Measurements from ENCODE around the gene NOTCH2.

Gene NOTCH2

DNA sequence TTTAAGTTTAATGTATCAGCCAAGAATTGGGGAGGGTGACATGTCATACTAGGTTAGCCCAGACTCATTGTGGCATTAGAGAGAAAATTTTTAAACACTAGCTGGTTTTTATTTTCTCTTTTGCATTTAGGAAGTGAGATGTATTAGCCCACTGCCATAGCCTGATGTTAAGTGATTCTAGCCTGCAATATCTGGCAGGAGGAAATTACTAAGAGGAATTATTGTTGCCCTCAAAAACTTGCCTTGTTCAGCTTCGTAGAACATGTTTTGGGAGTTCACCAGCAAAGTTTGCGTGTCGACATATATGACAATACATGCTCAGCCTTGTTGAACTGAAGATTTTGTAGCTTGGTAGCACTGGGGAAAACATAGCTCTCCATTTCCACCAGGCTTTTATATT, 185.6 kb downstream of the NOTCH2 start (continued):
- TF ChIP-seq, protein P1, sequence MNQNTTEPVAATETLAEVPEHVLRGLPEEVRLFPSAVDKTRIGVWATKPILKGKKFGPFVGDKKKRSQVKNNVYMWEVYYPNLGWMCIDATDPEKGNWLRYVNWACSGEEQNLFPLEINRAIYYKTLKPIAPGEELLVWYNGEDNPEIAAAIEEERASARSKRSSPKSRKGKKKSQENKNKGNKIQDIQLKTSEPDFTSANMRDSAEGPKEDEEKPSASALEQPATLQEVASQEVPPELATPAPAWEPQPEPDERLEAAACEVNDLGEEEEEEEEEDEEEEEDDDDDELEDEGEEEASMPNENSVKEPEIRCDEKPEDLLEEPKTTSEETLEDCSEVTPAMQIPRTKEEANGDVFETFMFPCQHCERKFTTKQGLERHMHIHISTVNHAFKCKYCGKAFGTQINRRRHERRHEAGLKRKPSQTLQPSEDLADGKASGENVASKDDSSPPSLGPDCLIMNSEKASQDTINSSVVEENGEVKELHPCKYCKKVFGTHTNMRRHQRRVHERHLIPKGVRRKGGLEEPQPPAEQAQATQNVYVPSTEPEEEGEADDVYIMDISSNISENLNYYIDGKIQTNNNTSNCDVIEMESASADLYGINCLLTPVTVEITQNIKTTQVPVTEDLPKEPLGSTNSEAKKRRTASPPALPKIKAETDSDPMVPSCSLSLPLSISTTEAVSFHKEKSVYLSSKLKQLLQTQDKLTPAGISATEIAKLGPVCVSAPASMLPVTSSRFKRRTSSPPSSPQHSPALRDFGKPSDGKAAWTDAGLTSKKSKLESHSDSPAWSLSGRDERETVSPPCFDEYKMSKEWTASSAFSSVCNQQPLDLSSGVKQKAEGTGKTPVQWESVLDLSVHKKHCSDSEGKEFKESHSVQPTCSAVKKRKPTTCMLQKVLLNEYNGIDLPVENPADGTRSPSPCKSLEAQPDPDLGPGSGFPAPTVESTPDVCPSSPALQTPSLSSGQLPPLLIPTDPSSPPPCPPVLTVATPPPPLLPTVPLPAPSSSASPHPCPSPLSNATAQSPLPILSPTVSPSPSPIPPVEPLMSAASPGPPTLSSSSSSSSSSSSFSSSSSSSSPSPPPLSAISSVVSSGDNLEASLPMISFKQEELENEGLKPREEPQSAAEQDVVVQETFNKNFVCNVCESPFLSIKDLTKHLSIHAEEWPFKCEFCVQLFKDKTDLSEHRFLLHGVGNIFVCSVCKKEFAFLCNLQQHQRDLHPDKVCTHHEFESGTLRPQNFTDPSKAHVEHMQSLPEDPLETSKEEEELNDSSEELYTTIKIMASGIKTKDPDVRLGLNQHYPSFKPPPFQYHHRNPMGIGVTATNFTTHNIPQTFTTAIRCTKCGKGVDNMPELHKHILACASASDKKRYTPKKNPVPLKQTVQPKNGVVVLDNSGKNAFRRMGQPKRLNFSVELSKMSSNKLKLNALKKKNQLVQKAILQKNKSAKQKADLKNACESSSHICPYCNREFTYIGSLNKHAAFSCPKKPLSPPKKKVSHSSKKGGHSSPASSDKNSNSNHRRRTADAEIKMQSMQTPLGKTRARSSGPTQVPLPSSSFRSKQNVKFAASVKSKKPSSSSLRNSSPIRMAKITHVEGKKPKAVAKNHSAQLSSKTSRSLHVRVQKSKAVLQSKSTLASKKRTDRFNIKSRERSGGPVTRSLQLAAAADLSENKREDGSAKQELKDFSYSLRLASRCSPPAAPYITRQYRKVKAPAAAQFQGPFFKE (tag by site-specific recombination; IDR thresholded peaks at IDR 0.05; ENCODE audit: borderline replicate concordance): no peak
- TF ChIP-seq SP2 (tag by site-specific recombination; IDR thresholded peaks at IDR 0.05) (no peak), ZNF571 (tag by site-specific recombination; IDR thresholded peaks at IDR 0.05) (no peak), KLF8 (tag by site-specific recombination; IDR thresholded peaks at IDR 0.05) (no peak), ZNF292 (tag by site-specific recombination; IDR thresholded peaks at IDR 0.05; ENCODE audit: borderline replicate concordance, low read depth) (no peak), YY1 (tag by site-specific recombination; IDR thresholded peaks at IDR 0.05) (no peak), ZNF2 (tag by site-specific recombination; IDR thresholded peaks at IDR 0.05) (no peak), KLF16 (tag by site-specific recombination; IDR thresholded peaks at IDR 0.05) (no peak), SCRT1 (tag by site-specific recombination; IDR thresholded peaks at IDR 0.05; ENCODE audit: borderline replicate concordance) (no peak)
- TF ChIP-seq, protein P2, sequence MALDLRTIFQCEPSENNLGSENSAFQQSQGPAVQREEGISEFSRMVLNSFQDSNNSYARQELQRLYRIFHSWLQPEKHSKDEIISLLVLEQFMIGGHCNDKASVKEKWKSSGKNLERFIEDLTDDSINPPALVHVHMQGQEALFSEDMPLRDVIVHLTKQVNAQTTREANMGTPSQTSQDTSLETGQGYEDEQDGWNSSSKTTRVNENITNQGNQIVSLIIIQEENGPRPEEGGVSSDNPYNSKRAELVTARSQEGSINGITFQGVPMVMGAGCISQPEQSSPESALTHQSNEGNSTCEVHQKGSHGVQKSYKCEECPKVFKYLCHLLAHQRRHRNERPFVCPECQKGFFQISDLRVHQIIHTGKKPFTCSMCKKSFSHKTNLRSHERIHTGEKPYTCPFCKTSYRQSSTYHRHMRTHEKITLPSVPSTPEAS (tag by site-specific recombination; IDR thresholded peaks at IDR 0.05): no peak
- TF ChIP-seq, protein P3, sequence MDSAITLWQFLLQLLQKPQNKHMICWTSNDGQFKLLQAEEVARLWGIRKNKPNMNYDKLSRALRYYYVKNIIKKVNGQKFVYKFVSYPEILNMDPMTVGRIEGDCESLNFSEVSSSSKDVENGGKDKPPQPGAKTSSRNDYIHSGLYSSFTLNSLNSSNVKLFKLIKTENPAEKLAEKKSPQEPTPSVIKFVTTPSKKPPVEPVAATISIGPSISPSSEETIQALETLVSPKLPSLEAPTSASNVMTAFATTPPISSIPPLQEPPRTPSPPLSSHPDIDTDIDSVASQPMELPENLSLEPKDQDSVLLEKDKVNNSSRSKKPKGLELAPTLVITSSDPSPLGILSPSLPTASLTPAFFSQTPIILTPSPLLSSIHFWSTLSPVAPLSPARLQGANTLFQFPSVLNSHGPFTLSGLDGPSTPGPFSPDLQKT (IDR thresholded peaks at IDR 0.05; ENCODE audit: borderline replicate concordance, low read depth, low read length): no peak
- TF ChIP-seq, protein P4, sequence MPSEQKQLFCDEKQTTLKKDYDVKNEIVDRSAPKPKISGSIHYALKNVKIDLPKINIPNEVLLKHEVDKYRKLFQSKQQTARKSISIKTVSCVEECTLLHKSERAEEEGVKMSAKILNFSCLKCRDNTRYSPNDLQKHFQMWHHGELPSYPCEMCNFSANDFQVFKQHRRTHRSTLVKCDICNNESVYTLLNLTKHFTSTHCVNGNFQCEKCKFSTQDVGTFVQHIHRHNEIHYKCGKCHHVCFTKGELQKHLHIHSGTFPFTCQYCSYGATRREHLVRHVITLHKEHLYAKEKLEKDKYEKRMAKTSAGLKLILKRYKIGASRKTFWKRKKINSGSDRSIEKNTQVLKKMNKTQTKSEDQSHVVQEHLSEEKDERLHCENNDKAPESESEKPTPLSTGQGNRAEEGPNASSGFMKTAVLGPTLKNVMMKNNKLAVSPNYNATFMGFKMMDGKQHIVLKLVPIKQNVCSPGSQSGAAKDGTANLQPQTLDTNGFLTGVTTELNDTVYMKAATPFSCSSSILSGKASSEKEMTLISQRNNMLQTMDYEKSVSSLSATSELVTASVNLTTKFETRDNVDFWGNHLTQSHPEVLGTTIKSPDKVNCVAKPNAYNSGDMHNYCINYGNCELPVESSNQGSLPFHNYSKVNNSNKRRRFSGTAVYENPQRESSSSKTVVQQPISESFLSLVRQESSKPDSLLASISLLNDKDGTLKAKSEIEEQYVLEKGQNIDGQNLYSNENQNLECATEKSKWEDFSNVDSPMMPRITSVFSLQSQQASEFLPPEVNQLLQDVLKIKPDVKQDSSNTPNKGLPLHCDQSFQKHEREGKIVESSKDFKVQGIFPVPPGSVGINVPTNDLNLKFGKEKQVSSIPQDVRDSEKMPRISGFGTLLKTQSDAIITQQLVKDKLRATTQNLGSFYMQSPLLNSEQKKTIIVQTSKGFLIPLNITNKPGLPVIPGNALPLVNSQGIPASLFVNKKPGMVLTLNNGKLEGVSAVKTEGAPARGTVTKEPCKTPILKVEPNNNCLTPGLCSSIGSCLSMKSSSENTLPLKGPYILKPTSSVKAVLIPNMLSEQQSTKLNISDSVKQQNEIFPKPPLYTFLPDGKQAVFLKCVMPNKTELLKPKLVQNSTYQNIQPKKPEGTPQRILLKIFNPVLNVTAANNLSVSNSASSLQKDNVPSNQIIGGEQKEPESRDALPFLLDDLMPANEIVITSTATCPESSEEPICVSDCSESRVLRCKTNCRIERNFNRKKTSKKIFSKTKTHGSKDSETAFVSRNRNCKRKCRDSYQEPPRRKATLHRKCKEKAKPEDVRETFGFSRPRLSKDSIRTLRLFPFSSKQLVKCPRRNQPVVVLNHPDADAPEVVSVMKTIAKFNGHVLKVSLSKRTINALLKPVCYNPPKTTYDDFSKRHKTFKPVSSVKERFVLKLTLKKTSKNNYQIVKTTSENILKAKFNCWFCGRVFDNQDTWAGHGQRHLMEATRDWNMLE (tag by site-specific recombination; conservative IDR thresholded peaks at IDR 0.05; ENCODE audit: low read depth): no peak
- TF ChIP-seq, protein P5, sequence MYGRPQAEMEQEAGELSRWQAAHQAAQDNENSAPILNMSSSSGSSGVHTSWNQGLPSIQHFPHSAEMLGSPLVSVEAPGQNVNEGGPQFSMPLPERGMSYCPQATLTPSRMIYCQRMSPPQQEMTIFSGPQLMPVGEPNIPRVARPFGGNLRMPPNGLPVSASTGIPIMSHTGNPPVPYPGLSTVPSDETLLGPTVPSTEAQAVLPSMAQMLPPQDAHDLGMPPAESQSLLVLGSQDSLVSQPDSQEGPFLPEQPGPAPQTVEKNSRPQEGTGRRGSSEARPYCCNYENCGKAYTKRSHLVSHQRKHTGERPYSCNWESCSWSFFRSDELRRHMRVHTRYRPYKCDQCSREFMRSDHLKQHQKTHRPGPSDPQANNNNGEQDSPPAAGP (tag by site-specific recombination; IDR thresholded peaks at IDR 0.05): no peak
